Activated CD4-positive, alpha-beta memory T cell treated with anti-CD3 and anti-CD28 coated beads for 36 hours (primary cell): ENCODE data around the gene ROR2. TPM values are rescaled to one million over a fixed set of nuclear protein-coding genes. Genes with fewer than 3 reads are reported as not detected.

Experiments used
- CTCF ChIA-PET: fragments of 350-600 bp; sonication (Branson Sonifier 250); formaldehyde crosslinking; loops from one replicate; lab custom pipeline; 2021; ENCODE audit warnings: antibody characterized with exemption, inconsistent platforms; lab: Charles Lee
- POLR2A ChIA-PET: fragments of 350-600 bp; sonication (Branson Sonifier 250); formaldehyde crosslinking; loops from one replicate; lab custom pipeline; 2021; ENCODE audit warnings: antibody characterized with exemption; lab: Charles Lee
- DNase-seq: peaks from one replicate; pipeline ENCODE4 v3.0.0-alpha.2; 2020
- H3K27ac Mint-ChIP-seq: one replicate; pipeline ENCODE4 v1.8.0; 2021; ENCODE audit warnings: mixed read lengths
- H3K27me3 Mint-ChIP-seq: one replicate; pipeline ENCODE4 v1.8.0; 2021; ENCODE audit warnings: mixed read lengths
- H3K36me3 Mint-ChIP-seq: one replicate; pipeline ENCODE4 v1.8.0; 2021; ENCODE audit warnings: mixed read lengths
- H3K4me1 Mint-ChIP-seq: one replicate; pipeline ENCODE4 v1.8.0; 2021; ENCODE audit warnings: low read depth, mixed read lengths
- H3K4me3 Mint-ChIP-seq: one replicate; pipeline ENCODE4 v1.8.0; 2021; ENCODE audit warnings: mild to moderate bottlenecking, mixed read lengths
- H3K9me3 Mint-ChIP-seq: one replicate; pipeline ENCODE4 v1.8.0; 2021; ENCODE audit warnings: mixed read lengths
- intact Hi-C: fragments of 100-400 bp; cut with micrococcal nuclease; formaldehyde crosslinking; loops from one replicate; pipeline ENCODE4 v1.15.1; 2023
- total RNA-seq, 2 experiments: library from RNA; stranded (reverse); gene quantifications; one replicate each; pipeline ENCODE4 v1.2.3, GENCODE V29; 2021

ROR2 gene
- total RNA-seq, 2 experiments from 2014 or later, result 0.05 to 0.31 TPM

GRCh38 chr9:91775011-91775707 is 174.9 kb downstream of the ROR2 start:
- CTCF ChIA-PET, result interaction anchor here (0.6 to 4.3 kb wide), 4 partner anchors 9 to 179 kb away, joined by 3 to 25 read pairs (median 4); partner anchors contain the start of gene ROR2
- POLR2A ChIA-PET, result no interaction called here
- DNase-seq, result peak; percentile 77
- Mint-ChIP-seq H3K27ac (no peak overlapping the region), H3K27me3 (peaks cover 14% of the 10 kb centered on the region), H3K4me1 (no peaks in the 10 kb centered on the region), H3K36me3 (no peaks in the 10 kb centered on the region), H3K9me3 (no peaks in the 10 kb centered on the region), H3K4me3 (no peak overlapping the region)
- intact Hi-C loops, result loop anchor here (5.0 kb wide), 1 partner anchor 177 kb away; the partner anchor contains the start of gene ROR2

- Mint-ChIP-seq H3K9me3 (no peaks in the 10 kb centered on the region), H3K4me1 (no peaks in the 10 kb centered on the region), H3K4me3 (no peak overlapping the region), H3K36me3 (no peaks in the 10 kb centered on the region), H3K27me3 (peaks cover 17% of the 10 kb centered on the region), H3K27ac (no peak overlapping the region)
- intact Hi-C loops, result no loop called here
- ChIA-PET CTCF (interaction anchor here (0.7 to 4.3 kb wide), 6 partner anchors 9 to 300 kb away, joined by 3 to 25 read pairs (median 3); partner anchors contain the start of gene ROR2), POLR2A (no interaction called here)
- DNase-seq, result no peak
Observed at GRCh38 chr9:91773156-91773555, 176.9 kb downstream of the ROR2 start.

GRCh38 chr9:91771864-91772263 is 178.2 kb downstream of the ROR2 start:
- Mint-ChIP-seq H3K27me3 (peaks cover 27% of the 10 kb centered on the region), H3K27ac (no peak overlapping the region), H3K36me3 (no peaks in the 10 kb centered on the region), H3K4me1 (no peaks in the 10 kb centered on the region), H3K9me3 (no peaks in the 10 kb centered on the region), H3K4me3 (no peak overlapping the region)
- ChIA-PET CTCF (interaction anchor here (0.7 to 2.1 kb wide), 3 partner anchors 8 to 185 kb away, joined by 3 to 8 read pairs (median 3); partner anchors contain the start of gene ROR2), POLR2A (no interaction called here)
- no peak for DNase-seq
- intact Hi-C loops, result no loop called here

GRCh38 chr9:91771027-91771426 is 179.0 kb downstream of the ROR2 start:
- no peaks in the 10 kb centered on the region for H3K4me1 Mint-ChIP-seq
- intact Hi-C loops, result no loop called here
- no peaks in the 10 kb centered on the region for H3K36me3 Mint-ChIP-seq
- H3K4me3 Mint-ChIP-seq, result no peak overlapping the region
- DNase-seq, result no peak
- no peaks in the 10 kb centered on the region for H3K9me3 Mint-ChIP-seq
- POLR2A ChIA-PET, result no interaction called here
- no peak overlapping the region for H3K27ac Mint-ChIP-seq
- peaks cover 29% of the 10 kb centered on the region for H3K27me3 Mint-ChIP-seq
- CTCF ChIA-PET, result interaction anchor here (2.1 kb wide), 1 partner anchor 179 kb away, joined by 8 read pairs; the partner anchor contains the start of gene ROR2

- Mint-ChIP-seq H3K4me1 (no peaks in the 10 kb centered on the region), H3K27ac (no peak overlapping the region), H3K27me3 (peaks cover 29% of the 10 kb centered on the region), H3K9me3 (no peaks in the 10 kb centered on the region), H3K36me3 (no peaks in the 10 kb centered on the region), H3K4me3 (no peak overlapping the region)
- intact Hi-C loops, result no loop called here
- ChIA-PET POLR2A (no interaction called here), CTCF (no interaction called here)
- no peak for DNase-seq
Observed at GRCh38 chr9:91770229-91770628, 179.8 kb downstream of the ROR2 start.

GRCh38 chr9:91768977-91769916 is 180.8 kb downstream of the ROR2 start:
- Mint-ChIP-seq H3K36me3 (no peaks in the 10 kb centered on the region), H3K4me1 (no peaks in the 10 kb centered on the region), H3K4me3 (no peak overlapping the region), H3K27me3 (peaks cover 34% of the 10 kb centered on the region), H3K9me3 (no peaks in the 10 kb centered on the region), H3K27ac (no peak overlapping the region)
- CTCF ChIA-PET, result no interaction called here
- POLR2A ChIA-PET, result no interaction called here
- DNase-seq, result no peak
- intact Hi-C loops, result no loop called here

- H3K4me3 Mint-ChIP-seq, result no peak overlapping the region
- DNase-seq, result no peak
- intact Hi-C loops, result no loop called here
- ChIA-PET CTCF (no interaction called here), POLR2A (no interaction called here)
- H3K36me3 Mint-ChIP-seq, result no peaks in the 10 kb centered on the region
- H3K27me3 Mint-ChIP-seq, result peaks cover 31% of the 10 kb centered on the region
- H3K27ac Mint-ChIP-seq, result no peak overlapping the region
- H3K4me1 Mint-ChIP-seq, result no peaks in the 10 kb centered on the region
- no peaks in the 10 kb centered on the region for H3K9me3 Mint-ChIP-seq
Observed at GRCh38 chr9:91768507-91768906, 181.5 kb downstream of the ROR2 start.

- intact Hi-C loops, result no loop called here
Observed at GRCh38 chr9:91766315-91767069, 183.5 kb downstream of the ROR2 start.

GRCh38 chr9:91765296-91765695 is 184.7 kb downstream of the ROR2 start:
- Mint-ChIP-seq H3K4me3 (no peak overlapping the region), H3K9me3 (peaks cover 5% of the 10 kb centered on the region), H3K27me3 (peaks cover 29% of the 10 kb centered on the region), H3K4me1 (no peaks in the 10 kb centered on the region), H3K36me3 (no peaks in the 10 kb centered on the region), H3K27ac (no peak overlapping the region)
- POLR2A ChIA-PET, result no interaction called here
- CTCF ChIA-PET, result interaction anchor here (1.2 to 2.0 kb wide), 4 partner anchors 10 to 374 kb away, joined by 3 to 10 read pairs (median 4); partner anchors contain the start of gene ROR2
- intact Hi-C loops, result no loop called here
- no peak for DNase-seq

More at GRCh38 chr9:91766315-91767069, 183.5 kb downstream of the ROR2 start:
- ChIA-PET POLR2A (no interaction called here), CTCF (interaction anchor here (0.9 to 1.7 kb wide), 5 partner anchors 9 to 373 kb away, joined by 3 to 5 read pairs (median 3); partner anchors contain the start of gene ROR2)
- no peak for DNase-seq
- H3K36me3 Mint-ChIP-seq, result no peaks in the 10 kb centered on the region
- no peak overlapping the region for H3K27ac Mint-ChIP-seq
- H3K4me3 Mint-ChIP-seq, result no peak overlapping the region
- H3K9me3 Mint-ChIP-seq, result peaks cover 4% of the 10 kb centered on the region
- H3K27me3 Mint-ChIP-seq, result peaks cover 29% of the 10 kb centered on the region
- no peaks in the 10 kb centered on the region for H3K4me1 Mint-ChIP-seq

- Mint-ChIP-seq H3K4me1 (no peaks in the 10 kb centered on the region), H3K4me3 (no peak overlapping the region), H3K36me3 (no peaks in the 10 kb centered on the region), H3K27ac (no peak overlapping the region), H3K27me3 (peaks cover 29% of the 10 kb centered on the region), H3K9me3 (peaks cover 5% of the 10 kb centered on the region)
- intact Hi-C loops, result no loop called here
- ChIA-PET CTCF (interaction anchor here (1.5 to 2.0 kb wide), 2 partner anchors 30 to 186 kb away, joined by 3 to 10 read pairs; partner anchors contain the start of gene ROR2), POLR2A (no interaction called here)
- no peak for DNase-seq
Observed at GRCh38 chr9:91764661-91765060, 185.4 kb downstream of the ROR2 start.

- H3K27ac Mint-ChIP-seq, result no peak overlapping the region
- H3K27me3 Mint-ChIP-seq, result peaks cover 11% of the 10 kb centered on the region
- no peaks in the 10 kb centered on the region for H3K4me1 Mint-ChIP-seq
- H3K4me3 Mint-ChIP-seq, result no peak overlapping the region
- H3K9me3 Mint-ChIP-seq, result peaks cover 5% of the 10 kb centered on the region
- no peak for DNase-seq
- intact Hi-C loops, result no loop called here
- ChIA-PET CTCF (no interaction called here), POLR2A (no interaction called here)
- H3K36me3 Mint-ChIP-seq, result no peaks in the 10 kb centered on the region
Observed at GRCh38 chr9:91761362-91761761, 188.7 kb downstream of the ROR2 start.
